ENCODE measurements around the gene RNASEH1.

GRCh38 chr2:3581367-3582262, 23.5 kb upstream of the RNASEH1 start:
- TF ChIP-seq MAX (IDR thresholded peaks at IDR 0.05; ENCODE audit: low read depth, low read length), result no peak
- no peak for TF ChIP-seq CTCF (IDR thresholded peaks at IDR 0.05; ENCODE audit: low read depth, low read length)
- no peak for TF ChIP-seq MYC (IDR thresholded peaks at IDR 0.05; ENCODE audit: low read depth, low read length)

Measured in NB4 (cell line).